ENCODE measurements around the gene AK2.
"Not testable (repeated sequence)": the region's sequence is repeated elsewhere in the genome, so short reads cannot be mapped to it uniquely, and the experiment has no call there.

The AK2 gene

GRCh38 chr1:33048426-33048825 is 11.7 kb upstream of the AK2 start:
- no peak overlapping the region for H3K27ac ChIP-seq
- TF ChIP-seq ZFX (IDR thresholded peaks at IDR 0.05) (no peak), CTCF (conservative IDR thresholded peaks at IDR 0.05) (no peak)

GRCh38 chr1:33047839-33048305 is 11.2 kb upstream of the AK2 start:
- H3K27ac ChIP-seq = no peak overlapping the region
- TF ChIP-seq CTCF (conservative IDR thresholded peaks at IDR 0.05) (no peak), ZFX (IDR thresholded peaks at IDR 0.05) (no peak)

- TF ChIP-seq CTCF (conservative IDR thresholded peaks at IDR 0.05) = no peak
- no peak for TF ChIP-seq ZFX (IDR thresholded peaks at IDR 0.05)
- no peak overlapping the region for H3K27ac ChIP-seq
Observed at GRCh38 chr1:33047290-33047689, 10.6 kb upstream of the AK2 start.

GRCh38 chr1:33046234-33046633 is 9.6 kb upstream of the AK2 start:
- not testable (repeated sequence) for H3K27ac ChIP-seq

GRCh38 chr1:33045814-33046213 is 9.1 kb upstream of the AK2 start:
- TF ChIP-seq CTCF (conservative IDR thresholded peaks at IDR 0.05) (no peak), ZFX (IDR thresholded peaks at IDR 0.05) (no peak)
- H3K27ac ChIP-seq = no peak overlapping the region

- H3K27ac ChIP-seq = no peak overlapping the region
- TF ChIP-seq CTCF (conservative IDR thresholded peaks at IDR 0.05) (no peak), ZFX (IDR thresholded peaks at IDR 0.05) (no peak)
Observed at GRCh38 chr1:33045246-33045645, 8.6 kb upstream of the AK2 start.

- TF ChIP-seq ZFX (IDR thresholded peaks at IDR 0.05) (no peak), CTCF (conservative IDR thresholded peaks at IDR 0.05) (no peak)
- H3K27ac ChIP-seq = no peak overlapping the region
Observed at GRCh38 chr1:33043267-33044092, 6.8 kb upstream of the AK2 start.

GRCh38 chr1:33042831-33043230 is 6.1 kb upstream of the AK2 start:
- no peak overlapping the region for H3K27ac ChIP-seq
- TF ChIP-seq CTCF (conservative IDR thresholded peaks at IDR 0.05) = no peak
- no peak for TF ChIP-seq ZFX (IDR thresholded peaks at IDR 0.05)
